ENCODE data around the gene UBL4B.
A peak's percentile ranks its signal among the peaks of the same experiment; 100 is the strongest.

The UBL4B gene

DNA sequence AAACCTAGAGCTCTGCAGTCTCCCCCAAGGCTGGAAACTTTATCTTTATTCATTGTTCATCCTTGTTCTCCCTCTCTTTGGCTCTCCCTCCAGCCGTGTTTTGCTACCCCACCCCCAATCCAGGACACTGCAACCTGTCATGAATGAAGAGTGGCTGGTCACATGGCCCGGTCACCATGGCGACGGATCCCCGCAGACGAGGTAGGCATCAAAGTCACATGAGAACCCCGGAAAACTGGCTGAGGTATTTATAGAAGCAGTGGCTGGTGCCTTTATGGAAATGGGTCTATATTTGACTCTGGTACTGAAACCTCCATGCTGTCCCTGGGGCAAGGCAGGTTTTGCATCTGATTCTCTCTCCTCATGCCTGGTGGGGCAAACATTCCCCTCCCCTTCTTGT lies 24.7 kb downstream of the UBL4B start:
- TF ChIP-seq, protein P1, sequence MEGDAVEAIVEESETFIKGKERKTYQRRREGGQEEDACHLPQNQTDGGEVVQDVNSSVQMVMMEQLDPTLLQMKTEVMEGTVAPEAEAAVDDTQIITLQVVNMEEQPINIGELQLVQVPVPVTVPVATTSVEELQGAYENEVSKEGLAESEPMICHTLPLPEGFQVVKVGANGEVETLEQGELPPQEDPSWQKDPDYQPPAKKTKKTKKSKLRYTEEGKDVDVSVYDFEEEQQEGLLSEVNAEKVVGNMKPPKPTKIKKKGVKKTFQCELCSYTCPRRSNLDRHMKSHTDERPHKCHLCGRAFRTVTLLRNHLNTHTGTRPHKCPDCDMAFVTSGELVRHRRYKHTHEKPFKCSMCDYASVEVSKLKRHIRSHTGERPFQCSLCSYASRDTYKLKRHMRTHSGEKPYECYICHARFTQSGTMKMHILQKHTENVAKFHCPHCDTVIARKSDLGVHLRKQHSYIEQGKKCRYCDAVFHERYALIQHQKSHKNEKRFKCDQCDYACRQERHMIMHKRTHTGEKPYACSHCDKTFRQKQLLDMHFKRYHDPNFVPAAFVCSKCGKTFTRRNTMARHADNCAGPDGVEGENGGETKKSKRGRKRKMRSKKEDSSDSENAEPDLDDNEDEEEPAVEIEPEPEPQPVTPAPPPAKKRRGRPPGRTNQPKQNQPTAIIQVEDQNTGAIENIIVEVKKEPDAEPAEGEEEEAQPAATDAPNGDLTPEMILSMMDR (conservative IDR thresholded peaks at IDR 0.05; ENCODE audit: low read depth, low read length): no peak
- no peak for DNase-seq (ENCODE audit: low read depth)
- H3K4me3 ChIP-seq (ENCODE audit: low read length): no peak overlapping the region

DNA sequence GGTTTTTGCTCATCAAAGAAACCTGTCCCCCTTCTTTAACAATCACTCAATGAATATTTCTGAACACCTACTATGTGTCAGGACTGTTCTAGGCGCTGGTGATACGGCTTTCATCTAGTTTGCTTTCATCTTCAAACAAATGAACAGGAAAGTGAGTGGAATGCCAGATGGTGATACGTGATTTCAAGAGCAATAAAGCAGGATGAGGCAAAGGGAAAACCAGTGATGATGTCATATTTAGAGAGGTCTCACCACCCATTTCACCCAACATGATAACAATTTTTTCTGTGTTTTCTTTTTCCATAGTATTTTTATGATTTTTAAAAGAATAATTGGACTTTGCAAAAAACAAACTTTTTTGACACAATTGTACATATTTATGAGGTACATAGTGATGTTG lies 26.7 kb downstream of the UBL4B start:
- TF ChIP-seq, protein P1 (conservative IDR thresholded peaks at IDR 0.05; ENCODE audit: low read depth, low read length): no peak
- no peak for DNase-seq (ENCODE audit: low read depth)
- no peak overlapping the region for H3K4me3 ChIP-seq (ENCODE audit: low read length)

DNA sequence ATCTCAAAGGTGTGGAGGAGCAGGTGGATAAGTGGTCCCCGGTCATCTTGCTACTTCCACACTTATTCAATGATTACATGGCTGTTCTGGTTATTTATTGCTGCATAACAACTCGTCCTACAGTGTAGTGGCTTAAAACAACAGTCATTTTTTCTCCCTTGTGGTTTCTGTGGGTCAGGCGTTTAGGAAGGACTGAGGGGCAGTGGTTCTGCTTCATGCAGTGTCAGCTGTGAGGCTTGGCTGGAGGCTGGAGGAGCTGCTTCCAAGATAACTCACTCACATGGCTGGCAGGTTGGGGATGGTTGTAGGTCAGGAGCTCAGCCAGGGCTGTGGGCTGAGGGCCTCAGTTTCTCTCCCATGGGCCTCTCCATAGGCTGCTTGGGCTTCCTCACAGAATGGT lies 32.1 kb downstream of the UBL4B start:
- TF ChIP-seq, protein P1 (conservative IDR thresholded peaks at IDR 0.05; ENCODE audit: low read depth, low read length): no peak
- H3K4me3 ChIP-seq (ENCODE audit: low read length): no peak overlapping the region
- DNase-seq (ENCODE audit: low read depth): no peak

DNA sequence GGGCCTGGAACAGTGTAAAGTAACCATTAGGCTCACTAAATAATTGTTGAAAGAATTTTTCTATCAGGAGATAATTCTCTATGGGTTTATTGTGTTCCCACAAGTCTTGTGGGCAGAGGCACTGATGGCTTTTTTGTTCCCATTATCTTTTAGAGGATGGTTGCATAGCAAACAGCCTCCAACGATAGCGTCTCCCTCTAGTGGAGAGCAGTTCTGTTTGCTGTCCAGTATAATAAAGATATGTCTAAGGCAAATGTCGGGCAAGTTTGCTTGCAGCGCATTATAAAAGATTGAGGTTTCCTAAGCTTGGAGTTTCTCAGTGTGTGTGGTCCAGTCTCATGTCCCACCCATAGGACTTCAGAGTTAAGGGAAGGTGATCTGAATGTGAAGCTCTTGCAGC lies 36.7 kb downstream of the UBL4B start:
- TF ChIP-seq, protein P1 (conservative IDR thresholded peaks at IDR 0.05; ENCODE audit: low read depth, low read length): peak; percentile 58
- H3K4me3 ChIP-seq (ENCODE audit: low read length): no peak overlapping the region
- no peak for DNase-seq (ENCODE audit: low read depth)

DNA sequence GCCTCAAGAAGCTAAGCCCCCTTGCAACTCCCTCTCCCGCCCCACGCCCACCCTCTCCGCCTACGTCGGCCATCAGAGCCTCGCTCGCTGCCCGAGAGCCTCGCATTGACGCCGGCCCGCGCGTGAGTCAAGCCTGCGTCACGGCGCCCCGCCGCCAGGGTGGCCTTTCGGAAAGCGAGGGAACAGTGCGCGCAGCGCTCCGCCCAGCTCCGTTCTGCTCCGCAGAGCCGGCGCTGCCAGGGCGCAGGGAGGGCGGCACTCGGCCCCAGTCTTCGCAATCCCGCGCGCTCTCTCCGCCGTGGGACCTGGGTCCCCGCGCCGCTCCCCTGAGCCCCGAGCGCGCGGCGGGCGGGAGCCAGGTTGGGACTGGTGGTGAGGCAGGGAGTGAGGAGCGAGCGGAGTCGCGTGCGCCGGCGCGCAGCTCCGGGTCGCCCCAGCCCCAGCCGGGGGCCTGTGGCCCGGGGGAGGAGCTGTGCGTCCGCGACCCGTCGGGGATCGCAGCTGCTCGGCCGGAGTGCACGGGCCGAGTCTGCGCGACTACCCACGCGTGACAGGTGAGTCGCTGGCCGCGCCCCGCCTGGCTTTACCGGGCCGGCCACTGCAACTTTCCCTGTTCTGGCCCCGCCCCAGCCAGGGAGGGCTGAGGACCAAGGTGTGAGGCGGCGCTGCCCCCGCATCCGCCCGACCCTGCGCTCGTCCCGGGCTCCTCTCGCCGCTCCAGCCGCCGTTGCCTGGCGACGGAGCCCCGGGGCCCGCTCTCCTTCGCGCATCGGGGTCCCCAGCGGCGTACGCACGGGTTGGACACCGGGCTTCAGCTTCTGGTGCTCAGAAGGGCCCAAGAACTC lies 38.3 kb downstream of the UBL4B start, which contains the start of gene SLC6A17:
Gene SLC6A17 (plus strand): TSS at position 165 of the 845 bp plus-strand sequence. CDS start 16,436 bp downstream, outside the sequence.
- TF ChIP-seq, protein P1 (conservative IDR thresholded peaks at IDR 0.05; ENCODE audit: low read depth, low read length): peak; percentile 11

DNA sequence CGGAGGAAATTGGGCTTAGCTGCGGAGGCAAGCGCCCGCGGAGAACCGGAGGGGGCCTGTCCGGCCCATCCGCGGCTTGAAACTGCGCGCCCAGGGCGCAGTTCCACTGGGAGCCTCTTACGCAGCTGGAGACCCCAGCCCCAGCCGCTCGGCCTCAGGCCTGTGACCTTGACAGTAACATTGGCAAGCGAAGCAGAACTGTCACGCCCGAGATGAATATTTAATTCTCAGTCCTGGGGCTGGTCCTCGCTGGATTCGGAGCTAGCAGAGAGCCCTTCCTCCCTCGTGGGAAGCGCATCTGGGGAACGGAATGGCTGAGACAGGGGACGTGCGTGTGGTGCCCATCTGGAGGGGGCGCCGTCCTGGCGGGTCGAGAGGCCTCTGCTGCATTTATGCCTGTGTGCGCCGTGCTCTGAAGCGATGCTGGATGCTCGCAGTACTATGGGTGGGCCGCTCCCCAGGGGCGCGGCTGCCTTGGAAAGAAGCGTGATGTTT lies 39.0 kb downstream of the UBL4B start:
- TF ChIP-seq, protein P1 (conservative IDR thresholded peaks at IDR 0.05; ENCODE audit: low read depth, low read length): no peak
- no peak overlapping the region for H3K4me3 ChIP-seq (ENCODE audit: low read length)
- no peak for DNase-seq (ENCODE audit: low read depth)

More for the DNA sequence above, 38.3 kb downstream of the UBL4B start, which contains the start of gene SLC6A17:
- H3K4me3 ChIP-seq (ENCODE audit: low read length): no peak within 1 kb of the TSS
- no peak for DNase-seq (ENCODE audit: low read depth)

Data from retinal pigment epithelial cell (primary cell).